DOHH2 (cell line): Measurements from ENCODE around the gene BCL2.

Experiments used
- H3F3A ChIP-seq: fragments of 200-600 bp; sonication (generic), shearing (Covaris generic); 2 replicates; pipeline ENCODE4 v1.6.0; 2016; ENCODE audit warnings: antibody characterized with exemption, mild to moderate bottlenecking; ENCODE audit not compliant: control insufficient read depth, insufficient read depth
- H3K27ac ChIP-seq: fragments of 200-600 bp; sonication (generic); 2 replicates; pipeline ENCODE4 v1.5.1; 2014; ENCODE audit warnings: low read depth, mild to moderate bottlenecking, low read length, moderate library complexity
- H3K27me3 ChIP-seq: fragments of 200-600 bp; sonication (generic); 2 replicates; pipeline ENCODE4 v1.6.1; 2014; ENCODE audit warnings: mild to moderate bottlenecking, low read length, mixed read lengths; ENCODE audit not compliant: control insufficient read depth
- H3K36me3 ChIP-seq: fragments of 200-600 bp; sonication (generic); 2 replicates; pipeline ENCODE4 v1.6.1; 2014; ENCODE audit warnings: mild to moderate bottlenecking, low read length, moderate library complexity, mixed read lengths; ENCODE audit not compliant: control insufficient read depth
- H3K4me1 ChIP-seq: fragments of 200-600 bp; sonication (generic); 2 replicates; pipeline ENCODE4 v1.6.1; 2014; ENCODE audit warnings: mild to moderate bottlenecking, low read length, mixed read lengths; ENCODE audit not compliant: control insufficient read depth
- H3K4me2 ChIP-seq: fragments of 200-600 bp; sonication (generic); 2 replicates; pipeline ENCODE4 v1.6.0; 2014; ENCODE audit warnings: mild to moderate bottlenecking, low read length, moderate library complexity
- H3K4me3 ChIP-seq: fragments of 200-600 bp; sonication (generic); 2 replicates; pipeline ENCODE4 v1.5.1; 2014; ENCODE audit warnings: mild to moderate bottlenecking, low read length, mixed read lengths
- H3K79me2 ChIP-seq: fragments of 200-600 bp; sonication (generic); 2 replicates; pipeline ENCODE4 v1.6.1; 2014; ENCODE audit warnings: mild to moderate bottlenecking, low read length, mixed read lengths; ENCODE audit not compliant: control insufficient read depth
- H3K9me2 ChIP-seq: fragments of 200-600 bp; sonication (generic); replicated peaks from 2 replicates; pipeline ENCODE4 v1.6.1; 2014; ENCODE audit warnings: mild to moderate bottlenecking, low read length, mixed read lengths; ENCODE audit not compliant: control insufficient read depth
- H3K9me3 ChIP-seq: fragments of 200-600 bp; sonication (generic); 2 replicates; pipeline ENCODE4 v1.6.1; 2014; ENCODE audit warnings: antibody characterized with exemption, low read length, mixed read lengths; ENCODE audit not compliant: control insufficient read depth, insufficient read depth
- H4K20me1 ChIP-seq: fragments of 200-600 bp; sonication (generic); 2 replicates; pipeline ENCODE4 v1.6.0; 2014; ENCODE audit warnings: low read depth, mild to moderate bottlenecking, antibody characterized with exemption, low read length, moderate library complexity; ENCODE audit not compliant: control insufficient read depth, insufficient read depth
- CTCF ChIP-seq: fragments of 200-600 bp; sonication (generic); IDR thresholded peaks from one replicate; pipeline ENCODE4 v1.5.1; 2014; ENCODE audit warnings: antibody characterized with exemption, mild to moderate bottlenecking, low read depth, low read length; ENCODE audit not compliant: poor library complexity, severe bottlenecking
- EZH2phosphoT487 ChIP-seq: fragments of 200-600 bp; sonication (generic); IDR thresholded peaks from 2 replicates; pipeline ENCODE4 v1.6.1; 2017; ENCODE audit warnings: borderline replicate concordance, mild to moderate bottlenecking, antibody characterized with exemption, low read length, moderate library complexity, mixed read lengths

The BCL2 gene

GRCh38 chr18:63320123-63320974, 780 bp upstream of the BCL2 start:
- peaks cover 51% of the 10 kb centered on the region for H3K79me2 ChIP-seq
- TF ChIP-seq EZH2phosphoT487 (no peak), CTCF (no peak)
- no peaks in the 10 kb centered on the region for H3K9me3 ChIP-seq
- peaks cover 20% of the 10 kb centered on the region for H3F3A ChIP-seq
- H3K27ac ChIP-seq, result peak overlapping the region; percentile 81
- H3K4me2 ChIP-seq, result peak overlapping the region; percentile 72
- H4K20me1 ChIP-seq, result peaks cover 11% of the 10 kb centered on the region; the same call in 1 of the 2 replicates
- H3K36me3 ChIP-seq, result peaks cover 43% of the 10 kb centered on the region
- H3K4me3 ChIP-seq, result peak overlapping the region; percentile 82
- H3K4me1 ChIP-seq, result peaks cover 33% of the 10 kb centered on the region
- no peaks in the 10 kb centered on the region for H3K9me2 ChIP-seq
- peaks cover 25% of the 10 kb centered on the region for H3K27me3 ChIP-seq

- peaks cover 25% of the 10 kb centered on the region for H3K27me3 ChIP-seq
- H3K4me1 ChIP-seq, result peaks cover 36% of the 10 kb centered on the region
- peak overlapping the region; percentile 82 for H3K27ac ChIP-seq
- TF ChIP-seq EZH2phosphoT487 (no peak), CTCF (no peak)
- peaks cover 57% of the 10 kb centered on the region for H3K36me3 ChIP-seq
- H3K79me2 ChIP-seq, result peaks cover 65% of the 10 kb centered on the region
- H3K4me3 ChIP-seq, result peak overlapping the region; percentile 74
- peaks cover 26% of the 10 kb centered on the region; the same call in 1 of the 2 replicates for H4K20me1 ChIP-seq
- no peaks in the 10 kb centered on the region for H3K9me2 ChIP-seq
- H3K9me3 ChIP-seq, result no peaks in the 10 kb centered on the region
- peak overlapping the region; percentile 62 for H3K4me2 ChIP-seq
- peaks cover 20% of the 10 kb centered on the region for H3F3A ChIP-seq
Measured at GRCh38 chr18:63318889-63319382, 633 bp downstream of the BCL2 start.

- H3K79me2 ChIP-seq, result peaks cover 72% of the 10 kb centered on the region
- H3K27me3 ChIP-seq, result peaks cover 25% of the 10 kb centered on the region
- peaks cover 30% of the 10 kb centered on the region; the same call in 1 of the 2 replicates for H4K20me1 ChIP-seq
- peak overlapping the region; percentile 62 for H3K4me2 ChIP-seq
- peak overlapping the region; percentile 74 for H3K4me3 ChIP-seq
- no peaks in the 10 kb centered on the region for H3K9me2 ChIP-seq
- peaks cover 39% of the 10 kb centered on the region for H3K4me1 ChIP-seq
- peaks cover 20% of the 10 kb centered on the region for H3F3A ChIP-seq
- H3K27ac ChIP-seq, result peak overlapping the region; percentile 82
- TF ChIP-seq CTCF, result peak; percentile 89
- TF ChIP-seq EZH2phosphoT487, result no peak
- peaks cover 64% of the 10 kb centered on the region for H3K36me3 ChIP-seq
- H3K9me3 ChIP-seq, result no peaks in the 10 kb centered on the region
Measured at GRCh38 chr18:63317982-63318888, 1.3 kb downstream of the BCL2 start.
